ENCODE measurements around the gene CARM1.
A peak's percentile ranks its signal among the peaks of the same experiment; 100 is the strongest.

CARM1 gene

DNA sequence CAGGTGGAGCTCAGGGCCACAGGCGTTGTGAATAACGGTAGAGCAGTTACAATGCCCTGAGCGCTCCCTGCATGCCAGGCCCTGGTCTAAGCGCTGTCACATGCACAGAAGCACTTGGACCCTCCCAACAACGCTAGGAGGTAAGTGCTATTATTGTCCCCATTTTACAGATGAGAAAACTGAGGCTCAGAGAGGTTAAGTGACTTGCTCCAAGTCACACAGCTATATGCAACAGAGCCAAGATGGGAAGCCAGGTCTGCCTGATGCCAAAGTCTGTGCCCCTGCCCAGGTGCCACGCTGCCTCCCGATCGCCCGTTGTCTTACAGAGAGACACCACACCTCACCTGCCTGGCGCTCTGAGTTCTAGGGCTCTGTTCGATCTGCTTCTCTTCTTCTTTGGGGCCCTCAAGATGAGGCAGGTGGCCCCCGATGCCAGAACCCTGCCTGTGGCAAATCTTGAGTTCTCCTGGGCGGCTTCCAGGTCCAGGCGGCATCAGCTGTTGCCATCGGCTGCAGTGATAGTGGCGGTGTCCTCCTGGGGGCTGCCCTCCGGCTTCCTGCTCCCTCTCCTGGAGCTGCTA lies 37.1 kb downstream of the CARM1 start:
- DNase-seq (ENCODE audit: low read depth) = no peak

DNA sequence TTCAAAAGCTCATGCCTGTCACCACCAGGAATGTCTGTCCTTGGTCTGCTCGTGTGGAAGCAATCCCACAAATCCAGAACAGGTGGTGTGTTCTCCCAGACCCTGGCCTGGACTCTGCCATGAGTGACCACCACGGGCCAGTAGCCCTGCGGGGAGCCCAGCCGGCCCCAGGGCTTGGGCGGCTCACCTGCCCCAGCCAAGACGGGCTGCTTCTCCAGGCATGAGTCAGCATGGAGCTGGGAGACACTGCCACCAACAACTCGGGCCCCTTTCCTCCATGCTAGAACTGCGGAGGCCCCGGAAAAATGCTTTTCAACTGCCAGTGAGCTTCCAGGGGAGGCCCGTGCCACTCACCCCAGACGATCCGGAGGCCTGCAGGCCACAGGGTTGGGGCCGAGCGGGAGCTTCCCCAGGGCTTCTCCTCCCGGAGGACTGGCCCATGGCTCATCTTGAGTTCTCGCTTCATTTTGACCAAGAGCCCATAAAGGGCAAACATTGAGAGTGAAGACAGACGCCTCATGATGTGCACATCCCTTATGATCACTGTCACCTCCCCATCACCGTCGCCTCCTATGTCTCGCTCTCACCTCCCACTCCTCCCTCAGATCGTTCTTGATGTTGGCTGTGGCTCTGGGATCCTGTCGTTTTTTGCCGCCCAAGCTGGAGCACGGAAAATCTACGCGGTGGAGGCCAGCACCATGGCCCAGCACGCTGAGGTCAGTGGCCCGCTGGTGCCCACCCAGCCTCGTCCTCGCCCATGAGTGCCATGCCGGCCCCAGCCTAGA lies 40.4 kb downstream of the CARM1 start:
- no peak for DNase-seq (ENCODE audit: low read depth)

DNA sequence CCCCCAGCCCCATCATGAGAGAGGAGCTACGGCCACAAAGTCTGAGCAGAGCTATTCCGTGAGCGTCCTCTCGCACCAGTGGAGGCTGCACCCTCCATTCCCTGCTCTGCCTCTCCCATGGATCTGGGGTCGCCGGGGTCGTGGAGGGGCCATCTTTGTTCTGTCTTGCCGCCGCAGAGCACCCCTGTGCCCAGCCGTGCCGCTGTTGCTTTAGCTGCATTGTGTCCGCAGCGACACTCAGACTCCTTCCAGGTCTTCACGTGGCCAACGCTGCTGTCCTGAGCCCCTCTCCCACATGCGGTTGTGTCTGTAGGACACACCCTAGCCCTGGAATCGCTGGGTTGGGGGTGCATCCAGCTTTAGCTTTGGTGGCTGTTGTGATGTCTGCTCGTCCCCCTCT lies 41.3 kb downstream of the CARM1 start:
- no peak for DNase-seq (ENCODE audit: low read depth)

DNA sequence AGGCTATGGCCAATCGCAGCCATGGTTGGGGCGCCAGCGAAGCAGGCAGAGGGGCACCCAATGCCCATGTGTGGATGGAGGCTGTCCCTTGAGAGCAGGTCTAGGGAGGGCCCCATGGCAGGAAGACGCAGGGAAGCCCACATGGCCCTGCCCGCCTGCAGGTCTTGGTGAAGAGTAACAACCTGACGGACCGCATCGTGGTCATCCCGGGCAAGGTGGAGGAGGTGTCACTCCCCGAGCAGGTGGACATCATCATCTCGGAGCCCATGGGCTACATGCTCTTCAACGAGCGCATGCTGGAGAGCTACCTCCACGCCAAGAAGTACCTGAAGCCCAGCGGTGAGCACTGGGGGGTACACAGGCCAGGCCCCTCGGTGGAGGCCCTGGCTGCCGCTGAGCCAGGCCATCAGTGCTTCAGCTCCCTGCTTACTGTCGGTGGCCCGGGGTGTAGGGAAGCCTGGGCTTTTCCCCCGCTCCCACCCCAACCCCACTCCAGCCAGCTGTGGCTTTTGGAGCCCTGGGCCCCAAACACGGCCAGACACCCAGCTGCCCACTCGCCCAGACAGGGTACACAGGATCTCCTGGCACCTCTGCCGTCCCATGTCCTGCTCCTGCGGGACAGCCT lies 42.5 kb downstream of the CARM1 start:
- no peak for DNase-seq (ENCODE audit: low read depth)

DNA sequence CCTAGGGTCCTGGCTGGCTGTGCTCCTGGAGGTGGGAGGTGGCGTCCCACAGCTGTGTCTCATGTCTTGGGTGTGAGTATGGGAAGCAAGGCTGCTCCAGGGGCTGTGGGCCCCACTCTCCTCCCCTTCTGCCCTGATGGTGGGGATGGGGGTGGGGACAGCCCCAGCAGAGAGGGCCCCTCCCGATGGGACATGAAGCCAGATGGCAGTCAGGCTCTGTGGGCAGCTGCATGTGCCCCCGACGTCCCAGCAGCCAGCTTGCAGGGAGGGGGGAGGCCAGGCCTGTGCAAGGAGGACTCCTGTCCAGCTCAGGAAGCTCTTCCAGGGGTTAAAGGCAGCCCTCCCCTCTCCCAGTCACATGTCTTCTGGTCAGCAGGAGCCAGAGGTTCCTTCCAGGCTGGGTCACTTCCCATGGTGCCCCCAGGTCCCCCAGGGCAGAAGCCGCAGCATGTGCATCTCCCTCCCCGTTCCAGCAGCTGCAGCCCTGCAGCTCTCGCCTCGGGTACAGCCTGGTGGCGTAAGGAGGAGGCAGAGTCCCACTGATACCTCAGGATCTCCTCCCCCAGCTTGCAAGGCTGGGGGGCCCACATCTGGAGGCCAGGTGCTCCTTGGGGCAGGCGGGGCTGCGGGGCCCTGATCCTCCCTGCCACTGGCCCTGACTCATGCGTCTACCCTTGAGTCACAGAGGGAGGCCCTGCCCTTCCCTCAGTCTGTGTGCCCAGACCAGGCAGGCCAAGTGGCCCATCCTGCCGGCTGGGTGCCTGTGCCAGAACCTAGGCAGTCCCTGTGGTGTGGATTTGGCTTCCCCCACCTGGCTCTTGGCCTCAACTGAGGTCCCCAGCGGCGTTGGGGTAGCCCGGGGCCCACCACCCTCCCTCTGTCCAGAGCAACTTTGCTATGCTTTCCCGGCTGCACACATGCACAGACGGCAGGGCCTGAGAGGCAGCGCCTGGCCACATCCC lies 44.1 kb downstream of the CARM1 start:
- no peak for DNase-seq (ENCODE audit: low read depth)

DNA sequence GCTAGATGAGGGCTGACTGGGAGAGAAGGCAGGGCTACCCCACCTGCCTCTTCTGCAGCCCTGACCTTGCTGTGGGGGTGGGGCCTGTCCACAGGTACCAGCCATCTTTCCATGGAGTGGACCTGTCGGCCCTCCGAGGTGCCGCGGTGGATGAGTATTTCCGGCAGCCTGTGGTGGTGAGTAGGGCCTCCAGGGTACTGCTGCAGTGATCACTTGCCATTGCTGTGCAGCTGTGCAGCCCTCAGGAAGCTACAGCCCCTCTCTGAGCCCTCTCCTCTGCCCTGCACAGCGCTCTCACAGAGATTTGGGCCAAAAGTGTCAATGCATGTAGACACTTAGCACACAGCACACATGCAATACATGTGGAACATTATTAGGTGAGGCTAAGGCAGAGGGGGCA lies 45.2 kb downstream of the CARM1 start:
- no peak for DNase-seq (ENCODE audit: low read depth)

DNA sequence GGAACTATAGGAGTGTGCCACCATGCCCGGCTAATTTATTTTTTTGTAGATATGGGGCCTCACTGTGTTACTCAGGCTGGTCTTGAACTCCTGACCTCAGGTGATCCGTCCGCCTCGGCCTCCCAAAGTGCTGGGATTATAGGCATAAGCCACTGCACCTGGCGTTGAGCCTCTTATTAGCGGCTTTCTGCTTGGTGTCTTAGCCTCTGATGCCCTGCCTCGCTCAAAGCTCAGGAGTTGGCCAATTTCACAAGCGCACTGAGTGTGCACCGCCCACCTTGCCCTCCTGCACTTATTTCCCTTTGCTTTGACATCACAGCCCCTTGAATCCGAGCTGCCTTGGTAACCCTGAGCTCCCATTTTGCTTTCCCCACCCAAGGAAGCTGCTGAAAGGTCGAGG lies 47.0 kb downstream of the CARM1 start:
- no peak for DNase-seq (ENCODE audit: low read depth)

DNA sequence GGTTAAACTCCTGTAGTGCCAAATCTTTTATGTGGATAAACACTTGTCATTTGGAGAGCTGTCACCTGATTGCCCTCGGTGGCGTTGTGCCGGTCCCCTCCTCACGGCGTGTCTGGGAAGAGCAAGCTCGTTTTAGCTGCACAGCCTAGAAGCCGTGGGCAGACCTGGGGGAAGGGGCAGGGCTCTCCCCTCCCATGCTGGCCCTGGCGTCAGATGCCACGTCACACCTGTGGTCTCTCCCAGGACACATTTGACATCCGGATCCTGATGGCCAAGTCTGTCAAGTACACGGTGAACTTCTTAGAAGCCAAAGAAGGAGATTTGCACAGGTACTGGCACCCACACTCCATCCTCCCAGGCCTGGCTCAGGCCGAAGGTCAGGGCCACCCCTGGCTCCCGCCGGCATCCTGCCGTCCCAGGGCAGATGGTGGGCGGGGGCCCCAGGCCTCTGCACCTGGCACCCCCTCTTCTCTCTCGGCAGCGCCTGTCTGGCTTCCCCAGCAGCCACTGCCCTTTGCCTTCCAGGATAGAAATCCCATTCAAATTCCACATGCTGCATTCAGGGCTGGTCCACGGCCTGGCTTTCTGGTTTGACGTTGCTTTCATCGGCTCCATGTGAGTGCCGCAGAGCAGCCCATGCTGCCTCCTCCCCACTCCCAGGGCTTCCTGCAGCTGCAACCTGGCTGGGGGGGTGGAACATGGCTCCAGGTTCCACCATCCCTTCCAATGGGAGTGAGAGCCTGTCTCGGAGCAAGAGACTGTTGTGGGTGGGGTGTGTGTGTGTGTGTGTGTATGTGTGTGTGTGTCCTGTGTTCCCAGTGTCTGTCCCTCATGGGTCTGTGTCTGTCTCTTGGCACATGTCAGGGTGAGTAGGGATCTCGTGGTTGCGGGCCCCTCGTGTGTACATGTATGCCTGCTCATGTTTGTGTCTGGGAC lies 48.3 kb downstream of the CARM1 start:
- DNase-seq (ENCODE audit: low read depth) = no peak

DNA sequence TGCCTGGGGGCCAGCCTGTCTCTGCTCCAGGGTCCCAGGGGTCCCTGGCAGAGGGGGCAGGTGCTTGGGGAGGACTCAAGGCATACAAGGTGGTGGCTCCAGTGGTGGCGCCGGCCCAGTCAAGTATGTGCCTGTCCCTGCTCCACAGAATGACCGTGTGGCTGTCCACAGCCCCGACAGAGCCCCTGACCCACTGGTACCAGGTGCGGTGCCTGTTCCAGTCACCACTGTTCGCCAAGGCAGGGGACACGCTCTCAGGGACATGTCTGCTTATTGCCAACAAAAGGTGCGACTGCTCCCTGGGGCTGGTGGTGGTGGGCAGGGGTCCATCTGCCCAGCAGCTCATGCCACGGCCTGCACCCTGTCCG lies 48.9 kb downstream of the CARM1 start:
- no peak for DNase-seq (ENCODE audit: low read depth)

DNA sequence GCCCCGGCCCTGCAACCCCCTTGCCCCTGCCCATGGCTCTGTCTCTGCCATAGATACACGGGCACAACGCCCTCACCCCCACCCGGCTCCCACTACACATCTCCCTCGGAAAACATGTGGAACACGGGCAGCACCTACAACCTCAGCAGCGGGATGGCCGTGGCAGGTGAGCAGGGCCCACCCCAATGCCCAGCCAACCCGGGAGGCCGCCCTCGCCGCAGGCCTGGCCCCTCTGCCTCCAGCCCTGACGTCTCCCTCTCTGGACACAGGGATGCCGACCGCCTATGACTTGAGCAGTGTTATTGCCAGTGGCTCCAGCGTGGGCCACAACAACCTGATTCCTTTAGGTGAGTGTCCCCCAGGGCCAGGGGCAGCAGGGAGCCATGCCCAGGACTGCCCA lies 49.4 kb downstream of the CARM1 start:
- no peak for DNase-seq (ENCODE audit: low read depth)

DNA sequence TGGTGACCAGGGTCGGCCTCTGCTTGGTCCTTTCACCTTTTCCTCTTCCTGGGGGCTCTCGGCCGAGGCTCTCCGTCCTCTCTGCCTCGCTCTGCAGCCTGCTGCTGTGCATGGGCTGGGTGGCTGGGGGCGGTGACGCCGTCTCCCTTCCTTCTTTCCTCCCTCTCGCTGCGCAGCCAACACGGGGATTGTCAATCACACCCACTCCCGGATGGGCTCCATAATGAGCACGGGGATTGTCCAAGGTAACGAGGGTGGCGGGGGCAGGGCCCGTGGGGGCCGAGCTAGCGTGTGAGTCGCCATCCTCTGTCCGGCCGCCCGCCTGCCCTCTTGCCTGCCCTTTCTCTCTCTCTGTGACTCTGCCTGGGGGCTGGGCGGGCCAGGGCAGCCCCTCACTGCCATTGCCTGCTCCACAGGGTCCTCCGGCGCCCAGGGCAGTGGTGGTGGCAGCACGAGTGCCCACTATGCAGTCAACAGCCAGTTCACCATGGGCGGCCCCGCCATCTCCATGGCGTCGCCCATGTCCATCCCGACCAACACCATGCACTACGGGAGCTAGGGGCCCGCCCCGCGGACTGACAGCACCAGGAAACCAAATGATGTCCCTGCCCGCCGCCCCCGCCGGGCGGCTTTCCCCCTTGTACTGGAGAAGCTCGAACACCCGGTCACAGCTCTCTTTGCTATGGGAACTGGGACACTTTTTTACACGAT lies 50.0 kb downstream of the CARM1 start:
- DNase-seq (ENCODE audit: low read depth) = no peak

DNA sequence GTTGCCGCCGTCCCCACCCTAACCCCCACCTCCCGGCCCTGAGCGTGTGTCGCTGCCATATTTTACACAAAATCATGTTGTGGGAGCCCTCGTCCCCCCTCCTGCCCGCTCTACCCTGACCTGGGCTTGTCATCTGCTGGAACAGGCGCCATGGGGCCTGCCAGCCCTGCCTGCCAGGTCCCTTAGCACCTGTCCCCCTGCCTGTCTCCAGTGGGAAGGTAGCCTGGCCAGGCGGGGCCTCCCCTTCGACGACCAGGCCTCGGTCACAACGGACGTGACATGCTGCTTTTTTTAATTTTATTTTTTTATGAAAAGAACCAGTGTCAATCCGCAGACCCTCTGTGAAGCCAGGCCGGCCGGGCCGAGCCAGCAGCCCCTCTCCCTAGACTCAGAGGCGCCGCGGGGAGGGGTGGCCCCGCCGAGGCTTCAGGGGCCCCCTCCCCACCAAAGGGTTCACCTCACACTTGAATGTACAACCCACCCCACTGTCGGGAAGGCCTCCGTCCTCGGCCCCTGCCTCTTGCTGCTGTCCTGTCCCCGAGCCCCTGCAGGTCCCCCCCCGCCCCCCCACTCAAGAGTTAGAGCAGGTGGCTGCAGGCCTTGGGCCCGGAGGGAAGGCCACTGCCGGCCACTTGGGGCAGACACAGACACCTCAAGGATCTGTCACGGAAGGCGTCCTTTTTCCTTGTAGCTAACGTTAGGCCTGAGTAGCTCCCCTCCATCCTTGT lies 50.7 kb downstream of the CARM1 start:
- DNase-seq (ENCODE audit: low read depth) = no peak

DNA sequence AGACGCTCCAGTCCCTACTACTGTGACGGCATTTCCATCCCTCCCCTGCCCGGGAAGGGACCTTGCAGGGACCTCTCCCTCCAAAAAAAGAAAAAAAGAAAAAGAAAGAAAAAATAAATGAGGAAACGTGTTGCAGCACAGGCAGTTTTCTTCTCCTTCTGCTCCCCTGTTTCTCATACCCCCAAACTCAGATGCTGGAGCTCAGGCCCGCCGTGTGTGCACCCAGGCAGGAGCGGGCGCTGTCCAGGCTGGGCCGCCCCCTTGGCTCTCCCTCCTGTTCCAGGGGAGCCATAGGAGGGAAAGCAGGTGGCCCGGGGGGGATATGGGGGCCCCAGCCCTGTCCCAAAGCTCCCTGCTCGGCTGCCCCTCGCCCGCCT lies 51.3 kb downstream of the CARM1 start:
- DNase-seq (ENCODE audit: low read depth) = no peak

DNA sequence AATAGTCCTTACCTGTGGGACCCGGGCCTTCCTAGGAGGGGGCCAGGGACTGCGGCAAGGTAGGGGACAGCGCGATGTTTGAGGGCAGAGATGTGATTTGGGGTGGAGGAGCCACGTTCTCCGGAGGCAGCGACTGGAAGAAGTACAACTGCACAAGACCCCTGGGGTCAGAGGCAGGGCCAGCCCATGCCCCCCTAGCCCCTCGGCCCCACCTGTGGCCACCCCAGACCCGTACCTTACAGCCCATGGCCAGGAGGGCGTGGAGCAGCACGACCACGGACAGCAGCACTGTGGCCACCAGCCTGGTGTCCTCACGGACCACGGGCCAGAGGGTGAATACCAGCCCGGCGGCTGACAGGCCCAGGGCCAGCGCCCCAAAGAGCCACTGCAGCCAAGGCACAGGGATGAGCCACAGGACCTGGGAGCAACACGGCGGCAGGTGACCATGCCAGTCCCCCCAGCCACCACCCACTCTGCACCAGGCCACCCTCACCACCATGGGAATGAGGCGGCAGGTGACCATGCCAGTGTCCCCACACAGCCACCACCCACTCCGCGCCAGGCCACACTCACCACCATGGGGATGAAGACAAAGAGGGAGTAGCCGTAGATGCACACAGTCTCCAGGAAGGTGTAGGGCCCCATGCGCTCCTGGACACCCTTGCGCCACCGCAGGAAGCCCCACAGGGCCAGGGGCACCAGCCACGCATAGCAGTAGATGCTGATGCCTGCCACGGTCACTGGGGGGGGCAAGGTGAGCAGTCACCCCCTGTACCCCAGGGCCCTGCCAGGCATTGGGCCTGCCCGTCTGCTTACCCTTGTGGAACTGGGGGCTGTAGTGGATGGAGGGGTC lies 52.1 kb downstream of the CARM1 start:
- DNase-seq (ENCODE audit: low read depth) = no peak

DNA sequence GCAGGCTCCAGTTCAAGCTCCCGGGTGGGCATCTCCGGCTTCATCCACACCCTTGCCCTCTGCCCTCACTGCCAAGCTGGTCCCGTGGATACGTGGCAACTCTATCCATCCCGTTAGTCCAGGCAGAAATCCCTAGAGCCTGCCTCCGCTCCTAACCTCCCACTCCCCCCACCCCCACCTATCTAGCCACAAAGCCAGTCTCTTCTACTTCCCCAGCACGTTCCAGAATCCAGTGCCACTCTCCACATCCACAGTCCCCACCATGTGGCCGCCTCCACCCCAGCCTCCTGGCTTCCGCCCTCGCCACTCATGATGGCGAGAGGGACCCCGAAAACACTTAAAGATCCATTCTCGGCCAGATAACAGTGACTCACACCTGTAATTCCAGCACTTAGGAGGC lies 53.2 kb downstream of the CARM1 start:
- no peak for DNase-seq (ENCODE audit: low read depth)

DNA sequence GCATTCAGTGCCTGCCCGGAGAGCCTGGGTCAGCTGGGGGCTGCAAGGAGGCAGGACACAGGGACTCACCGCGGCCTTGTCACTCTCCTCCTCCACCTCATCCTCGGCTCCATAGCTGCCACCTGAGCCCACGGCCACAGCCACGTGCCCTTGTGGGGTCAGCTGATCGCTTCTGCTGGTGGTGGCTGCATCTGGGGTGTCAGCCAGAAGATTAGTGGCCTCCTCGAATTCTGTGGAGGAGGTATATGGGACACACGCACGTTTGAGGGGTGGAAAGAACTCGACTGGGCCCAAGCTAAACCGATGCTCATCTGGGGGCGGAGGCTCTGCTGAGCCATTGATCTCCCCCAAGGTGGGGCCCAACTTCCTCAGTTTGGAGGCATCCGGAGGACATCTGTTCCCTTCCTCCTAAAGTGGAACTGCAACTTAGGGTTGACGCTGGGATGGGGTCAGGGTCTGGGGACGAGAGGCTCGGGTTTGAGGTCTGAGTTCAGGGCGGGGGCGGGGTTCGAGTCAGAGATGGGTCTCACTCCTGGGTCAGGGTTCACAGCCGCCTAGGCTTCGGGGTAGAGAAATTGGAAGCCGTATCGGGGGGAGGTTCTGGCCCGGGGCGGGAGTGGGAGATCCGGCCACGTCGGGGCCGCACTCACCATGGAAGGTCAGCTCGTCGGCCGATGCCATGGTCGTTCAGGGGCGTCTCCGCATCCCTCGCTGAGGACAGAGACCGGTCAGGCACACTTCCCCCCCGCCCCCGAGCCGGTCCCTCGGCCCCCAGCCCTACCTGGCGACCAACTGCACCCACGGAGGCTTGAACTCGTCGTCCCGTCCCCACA lies 56.6 kb downstream of the CARM1 start:
- DNase-seq (ENCODE audit: low read depth) = peak; percentile 53

DNA sequence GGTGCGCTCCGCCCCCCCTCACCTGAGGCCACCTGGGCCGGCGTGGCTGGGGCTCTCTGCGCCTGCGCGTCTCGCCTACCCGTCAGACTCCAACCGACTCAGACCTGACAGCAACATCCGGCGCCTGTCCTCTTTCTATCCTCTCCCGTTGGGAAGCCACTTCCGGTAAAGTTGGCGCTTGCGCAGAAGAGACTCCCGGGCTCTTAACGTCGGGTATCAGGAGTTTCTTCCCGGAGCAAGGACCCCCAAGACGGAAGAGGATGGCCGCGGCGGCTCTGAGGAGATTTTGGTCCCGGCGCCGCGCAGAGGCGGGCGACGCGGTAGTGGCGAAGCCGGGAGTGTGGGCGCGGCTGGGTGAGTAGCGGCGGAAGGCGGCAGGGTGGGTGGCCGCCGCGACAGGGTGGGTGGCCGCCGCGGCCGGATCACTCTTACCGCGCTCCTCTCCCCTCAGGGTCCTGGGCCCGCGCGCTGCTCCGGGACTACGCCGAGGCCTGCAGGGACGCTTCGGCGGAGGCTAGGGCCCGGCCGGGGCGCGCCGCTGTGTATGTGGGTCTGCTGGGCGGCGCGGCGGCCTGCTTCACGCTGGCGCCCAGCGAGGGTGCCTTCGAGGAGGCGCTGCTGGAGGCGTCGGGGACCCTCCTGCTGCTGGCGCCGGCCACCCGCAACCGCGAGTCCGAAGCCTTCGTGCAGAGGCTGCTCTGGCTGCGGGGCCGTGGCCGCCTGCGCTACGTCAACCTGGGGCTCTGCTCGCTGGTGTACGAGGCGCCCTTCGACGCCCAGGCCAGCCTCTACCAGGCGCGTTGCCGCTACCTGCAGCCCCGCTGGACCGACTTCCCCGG lies 57.4 kb downstream of the CARM1 start, which contains the start of the genes TIMM29 and YIPF2:
TIMM29 (plus strand) TSS at position 249 of the 839 bp plus-strand sequence; CDS start at position 261, 12 bp downstream.
YIPF2 (minus strand) TSS at position 77 of the 839 bp plus-strand sequence. CDS start 229 bp downstream, outside the sequence.
- DNase-seq (ENCODE audit: low read depth) = peak; percentile 93

Measured in CMK (cell line).